Neural cell (in vitro differentiated cells): Measurements from ENCODE around the gene AMD1. TPM values are rescaled to one million over a fixed set of nuclear protein-coding genes. Genes with fewer than 3 reads are reported as not detected.

ENCODE experiments used
- H2AFZ ChIP-seq: fragments of 200-600, 300-800 bp; sonication (generic), shearing (Covaris generic); 2 replicates; pipeline ENCODE4 v1.6.0; 2014; ENCODE audit warnings: low read depth, mild to moderate bottlenecking, antibody characterized with exemption, low read length, moderate library complexity
- H3F3A ChIP-seq: fragments of 200-600 bp; shearing (Covaris generic); 2 replicates; pipeline ENCODE4 v1.6.1; 2016; ENCODE audit warnings: mild to moderate bottlenecking, moderate library complexity, mixed read lengths, antibody characterized with exemption, low read length; ENCODE audit not compliant: insufficient read depth, poor library complexity, severe bottlenecking
- H3K27ac ChIP-seq: fragments of 200-600, 300-800 bp; sonication (generic), shearing (Covaris generic); 2 replicates; pipeline ENCODE4 v1.5.1; 2014; ENCODE audit warnings: mild to moderate bottlenecking, low read length, moderate library complexity
- H3K27me3 ChIP-seq: fragments of 300-800, 200-600 bp; sonication (generic), shearing (Covaris generic); 2 replicates; pipeline ENCODE4 v1.6.0; 2014; ENCODE audit warnings: mild to moderate bottlenecking, low read depth, low read length, moderate library complexity; ENCODE audit not compliant: insufficient read depth
- H3K36me3 ChIP-seq: fragments of 300-800, 200-600 bp; sonication (generic), shearing (Covaris generic); 2 replicates; pipeline ENCODE4 v1.5.1; 2014; ENCODE audit warnings: mild to moderate bottlenecking, antibody characterized with exemption, low read length, moderate library complexity; ENCODE audit not compliant: insufficient read depth
- H3K4me2 ChIP-seq: fragments of 300-800, 200-600 bp; sonication (generic), shearing (Covaris generic); 2 replicates; pipeline ENCODE4 v1.6.0; 2014; ENCODE audit warnings: mild to moderate bottlenecking, low read length
- H3K4me3 ChIP-seq: fragments of 300-800, 200-600 bp; sonication (generic), shearing (Covaris generic); 2 replicates; pipeline ENCODE4 v1.5.1; 2014; ENCODE audit warnings: mild to moderate bottlenecking, low read length, moderate library complexity
- H3K79me2 ChIP-seq: fragments of 200-600 bp; shearing (Covaris generic); replicated peaks from 2 replicates; pipeline ENCODE4 v1.6.0; 2014; ENCODE audit warnings: mild to moderate bottlenecking, low read length, moderate library complexity; ENCODE audit not compliant: insufficient read depth
- H3K9ac ChIP-seq: fragments of 300-800, 200-600 bp; sonication (generic), shearing (Covaris generic); 2 replicates; pipeline ENCODE4 v1.6.1; 2016; ENCODE audit warnings: mild to moderate bottlenecking, low read length, mixed read lengths
- H3K9me2 ChIP-seq: fragments of 200-600 bp; shearing (Covaris generic); 2 replicates; pipeline ENCODE4 v1.6.1; 2016; ENCODE audit warnings: mild to moderate bottlenecking, low read length, mixed read lengths; ENCODE audit not compliant: insufficient read depth
- H3K9me3 ChIP-seq: fragments of 200-600, 300-800 bp; sonication (generic), shearing (Covaris generic); 2 replicates; pipeline ENCODE4 v1.6.1; 2016; ENCODE audit warnings: mild to moderate bottlenecking, mixed run types, low read length, moderate library complexity, mixed read lengths
- H4K20me1 ChIP-seq: fragments of 200-600 bp; shearing (Covaris generic); 2 replicates; pipeline ENCODE4 v1.6.1; 2016; ENCODE audit warnings: mild to moderate bottlenecking, mixed run types; ENCODE audit not compliant: insufficient read depth
- EP300 ChIP-seq: fragments of 450-650 bp; conservative IDR thresholded peaks from 2 replicates; pipeline ENCODE4 v1.6.1; 2014; ENCODE audit warnings: antibody characterized with exemption, mild to moderate bottlenecking, moderate library complexity; ENCODE audit not compliant: poor library complexity, severe bottlenecking
- EZH2 ChIP-seq: fragments of 200-600, 300-800 bp; shearing (Covaris generic), sonication (generic); IDR thresholded peaks from 2 replicates; pipeline ENCODE4 v1.6.1; 2014; ENCODE audit warnings: antibody characterized with exemption, low read length, borderline replicate concordance, mild to moderate bottlenecking; ENCODE audit not compliant: insufficient read depth, poor library complexity, severe bottlenecking
- MXI1 ChIP-seq: fragments of 450-650 bp; conservative IDR thresholded peaks from 2 replicates; pipeline ENCODE4 v1.6.1; 2014; ENCODE audit warnings: antibody characterized with exemption, mild to moderate bottlenecking; ENCODE audit not compliant: poor library complexity, severe bottlenecking
- POLR2AphosphoS5 ChIP-seq: IDR thresholded peaks from 2 replicates; pipeline ENCODE4 v1.6.1; 2012
- RAD21 ChIP-seq: fragments of 450-650 bp; conservative IDR thresholded peaks from 2 replicates; pipeline ENCODE4 v1.6.1; 2014; ENCODE audit warnings: antibody characterized with exemption, mild to moderate bottlenecking, moderate library complexity
- SMC3 ChIP-seq: fragments of 450-650 bp; conservative IDR thresholded peaks from 2 replicates; pipeline ENCODE4 v1.6.1; 2014; ENCODE audit warnings: antibody characterized with exemption, mild to moderate bottlenecking, moderate library complexity; ENCODE audit not compliant: poor library complexity
- TAF1 ChIP-seq: IDR thresholded peaks from 2 replicates; pipeline ENCODE4 v1.6.1; 2012; ENCODE audit warnings: low read depth
- polyA plus RNA-seq: library from polyadenylated mRNA; depleted of rRNA; stranded (reverse); fragments of >200 nt; gene quantifications from 2 replicates; pipeline ENCODE4 v1.2.3, GENCODE V29; 2014
- TF ChIP-seq, protein P1 (sequence below): fragments of 450-650 bp; IDR thresholded peaks from 2 replicates; pipeline ENCODE4 v1.5.1; 2014; ENCODE audit warnings: antibody characterized with exemption, mild to moderate bottlenecking, moderate library complexity; ENCODE audit not compliant: poor library complexity, severe bottlenecking
- TF ChIP-seq, protein P2 (sequence below): IDR thresholded peaks from 2 replicates; pipeline ENCODE4 v1.6.1; 2012; ENCODE audit warnings: borderline replicate concordance

Gene AMD1
- polyA plus RNA-seq, 1 donor from 2014 or later, result 86.5 TPM

DNA sequence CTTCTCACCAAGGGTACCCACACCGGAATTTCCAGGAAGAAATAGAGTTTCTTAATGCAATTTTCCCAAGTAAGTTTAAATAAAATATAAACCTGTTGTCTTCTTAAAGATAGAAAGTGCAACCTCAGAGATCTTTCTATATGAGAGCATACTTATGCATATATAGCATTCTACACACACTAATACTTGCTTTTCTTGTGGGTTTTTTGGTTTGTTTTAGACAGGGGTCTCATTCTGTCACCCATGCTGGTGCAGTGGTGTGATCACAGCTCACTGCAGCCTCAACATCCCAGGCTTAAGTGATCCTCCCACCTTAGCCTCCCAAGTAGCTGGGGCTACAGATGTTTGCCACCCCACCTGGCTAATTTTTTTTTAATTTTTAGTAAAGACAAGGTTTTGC, 15.7 kb downstream of the AMD1 start:
- peaks cover 44% of the 10 kb centered on the region for H3K79me2 ChIP-seq
- H3K4me2 ChIP-seq, result no peak overlapping the region
- no peaks in the 10 kb centered on the region for H3K36me3 ChIP-seq
- H2AFZ ChIP-seq, result no peak overlapping the region
- no peaks in the 10 kb centered on the region for H4K20me1 ChIP-seq
- H3F3A ChIP-seq, result no peaks in the 10 kb centered on the region
- no peak overlapping the region for H3K27ac ChIP-seq
- no peaks in the 10 kb centered on the region for H3K9me3 ChIP-seq
- H3K4me3 ChIP-seq, result no peak overlapping the region
- no peaks in the 10 kb centered on the region for H3K27me3 ChIP-seq
- H3K9ac ChIP-seq, result no peak overlapping the region
- no peaks in the 10 kb centered on the region for H3K9me2 ChIP-seq
- TF ChIP-seq EZH2 (no peak), MXI1 (no peak), POLR2AphosphoS5 (no peak), RAD21 (no peak), EP300 (no peak)
- TF ChIP-seq, protein P1, sequence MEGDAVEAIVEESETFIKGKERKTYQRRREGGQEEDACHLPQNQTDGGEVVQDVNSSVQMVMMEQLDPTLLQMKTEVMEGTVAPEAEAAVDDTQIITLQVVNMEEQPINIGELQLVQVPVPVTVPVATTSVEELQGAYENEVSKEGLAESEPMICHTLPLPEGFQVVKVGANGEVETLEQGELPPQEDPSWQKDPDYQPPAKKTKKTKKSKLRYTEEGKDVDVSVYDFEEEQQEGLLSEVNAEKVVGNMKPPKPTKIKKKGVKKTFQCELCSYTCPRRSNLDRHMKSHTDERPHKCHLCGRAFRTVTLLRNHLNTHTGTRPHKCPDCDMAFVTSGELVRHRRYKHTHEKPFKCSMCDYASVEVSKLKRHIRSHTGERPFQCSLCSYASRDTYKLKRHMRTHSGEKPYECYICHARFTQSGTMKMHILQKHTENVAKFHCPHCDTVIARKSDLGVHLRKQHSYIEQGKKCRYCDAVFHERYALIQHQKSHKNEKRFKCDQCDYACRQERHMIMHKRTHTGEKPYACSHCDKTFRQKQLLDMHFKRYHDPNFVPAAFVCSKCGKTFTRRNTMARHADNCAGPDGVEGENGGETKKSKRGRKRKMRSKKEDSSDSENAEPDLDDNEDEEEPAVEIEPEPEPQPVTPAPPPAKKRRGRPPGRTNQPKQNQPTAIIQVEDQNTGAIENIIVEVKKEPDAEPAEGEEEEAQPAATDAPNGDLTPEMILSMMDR, result no peak

DNA sequence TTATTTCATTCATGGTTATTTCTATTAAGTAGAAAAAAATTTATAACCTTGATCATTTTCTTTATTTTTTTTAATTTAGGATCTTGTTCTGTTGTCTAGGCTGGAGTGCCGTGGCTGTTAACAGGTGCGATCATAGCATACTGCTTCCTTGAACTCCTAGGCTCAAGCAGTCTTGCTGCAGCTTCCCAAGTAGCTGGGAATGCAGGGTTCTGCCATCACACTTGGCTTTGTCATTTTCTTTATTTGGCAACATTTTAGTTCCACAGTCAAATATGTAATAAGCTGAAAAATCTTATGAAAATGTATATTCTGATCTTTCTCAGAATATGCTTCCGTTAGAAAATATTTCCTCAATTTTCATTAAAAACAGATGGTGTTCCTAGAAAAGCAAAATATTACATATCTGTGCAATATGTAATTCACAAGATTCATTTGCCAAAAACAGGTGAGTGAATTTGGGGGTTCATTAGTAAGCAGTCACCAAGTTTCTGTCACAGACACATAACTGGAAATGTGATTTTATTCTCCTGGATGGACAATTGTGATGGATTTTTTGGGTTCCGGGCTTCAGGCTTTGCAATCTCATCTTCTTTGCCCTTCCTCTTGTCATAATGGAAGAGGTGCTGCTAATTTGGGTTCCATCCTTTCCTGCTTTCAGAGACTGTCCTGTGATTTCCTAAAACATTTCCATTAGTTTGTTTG, 21.5 kb downstream of the AMD1 start:
- Histone ChIP-seq H2AFZ (no peak overlapping the region), H3K9me3 (no peaks in the 10 kb centered on the region), H3K36me3 (peaks cover 7% of the 10 kb centered on the region), H3F3A (no peaks in the 10 kb centered on the region), H3K27me3 (no peaks in the 10 kb centered on the region), H3K9me2 (no peaks in the 10 kb centered on the region), H3K4me3 (no peak overlapping the region), H3K79me2 (peaks cover 4% of the 10 kb centered on the region), H4K20me1 (no peaks in the 10 kb centered on the region), H3K9ac (no peak overlapping the region), H3K4me2 (no peak overlapping the region), H3K27ac (no peak overlapping the region)
- no peak for TF ChIP-seq RAD21
- TF ChIP-seq, protein P2, sequence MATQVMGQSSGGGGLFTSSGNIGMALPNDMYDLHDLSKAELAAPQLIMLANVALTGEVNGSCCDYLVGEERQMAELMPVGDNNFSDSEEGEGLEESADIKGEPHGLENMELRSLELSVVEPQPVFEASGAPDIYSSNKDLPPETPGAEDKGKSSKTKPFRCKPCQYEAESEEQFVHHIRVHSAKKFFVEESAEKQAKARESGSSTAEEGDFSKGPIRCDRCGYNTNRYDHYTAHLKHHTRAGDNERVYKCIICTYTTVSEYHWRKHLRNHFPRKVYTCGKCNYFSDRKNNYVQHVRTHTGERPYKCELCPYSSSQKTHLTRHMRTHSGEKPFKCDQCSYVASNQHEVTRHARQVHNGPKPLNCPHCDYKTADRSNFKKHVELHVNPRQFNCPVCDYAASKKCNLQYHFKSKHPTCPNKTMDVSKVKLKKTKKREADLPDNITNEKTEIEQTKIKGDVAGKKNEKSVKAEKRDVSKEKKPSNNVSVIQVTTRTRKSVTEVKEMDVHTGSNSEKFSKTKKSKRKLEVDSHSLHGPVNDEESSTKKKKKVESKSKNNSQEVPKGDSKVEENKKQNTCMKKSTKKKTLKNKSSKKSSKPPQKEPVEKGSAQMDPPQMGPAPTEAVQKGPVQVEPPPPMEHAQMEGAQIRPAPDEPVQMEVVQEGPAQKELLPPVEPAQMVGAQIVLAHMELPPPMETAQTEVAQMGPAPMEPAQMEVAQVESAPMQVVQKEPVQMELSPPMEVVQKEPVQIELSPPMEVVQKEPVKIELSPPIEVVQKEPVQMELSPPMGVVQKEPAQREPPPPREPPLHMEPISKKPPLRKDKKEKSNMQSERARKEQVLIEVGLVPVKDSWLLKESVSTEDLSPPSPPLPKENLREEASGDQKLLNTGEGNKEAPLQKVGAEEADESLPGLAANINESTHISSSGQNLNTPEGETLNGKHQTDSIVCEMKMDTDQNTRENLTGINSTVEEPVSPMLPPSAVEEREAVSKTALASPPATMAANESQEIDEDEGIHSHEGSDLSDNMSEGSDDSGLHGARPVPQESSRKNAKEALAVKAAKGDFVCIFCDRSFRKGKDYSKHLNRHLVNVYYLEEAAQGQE, result no peak
- TF ChIP-seq TAF1, result no peak
- TF ChIP-seq EP300, result no peak
- TF ChIP-seq, protein P1, result no peak
- TF ChIP-seq SMC3, result no peak
- no peak for TF ChIP-seq EZH2
